Aorta (tissue), 5 donors: Measurements from ENCODE around the gene MYH16. TPM values are rescaled to one million over a fixed set of nuclear protein-coding genes. Genes with fewer than 3 reads are reported as not detected.
"Not testable (repeated sequence)": the region's sequence is repeated elsewhere in the genome, so short reads cannot be mapped to it uniquely, and the experiment has no call there.

Experiments
- ATAC-seq: fragments of 200-7000 bp; cut with Tn5 transposase; one replicate; pipeline ENCODE4 v1.9.1; 2022; ENCODE audit warnings: moderate library complexity; ENCODE audit not compliant: low FRiP score
- DNase-seq, 2 donors: peaks; one replicate each; pipeline ENCODE4 v3.0.0-alpha.2; 2020
- H3K27ac ChIP-seq, 2 donors: one replicate each; pipeline ENCODE4 v1.5.1; 2013; ENCODE audit warnings: low read length in 2 of 2, mild to moderate bottlenecking in 2 of 2, moderate library complexity in 2 of 2, control low read depth in 1 of 2, inconsistent platforms in 1 of 2, low read depth in 1 of 2
- H3K27me3 ChIP-seq, 2 donors: one replicate each; pipeline ENCODE4 v1.6.1; 2013; ENCODE audit warnings: control low read depth in 1 of 2, low read length in 1 of 2, mild to moderate bottlenecking in 1 of 2, moderate library complexity in 1 of 2; ENCODE audit not compliant: insufficient read depth in 2 of 2, control insufficient read depth in 1 of 2
- H3K36me3 ChIP-seq, 2 donors: one replicate each; pipeline ENCODE4 v1.6.1; 2013; ENCODE audit warnings: control low read depth in 1 of 2, low read length in 1 of 2, mild to moderate bottlenecking in 1 of 2; ENCODE audit not compliant: insufficient read depth in 2 of 2, control insufficient read depth in 1 of 2
- H3K4me1 ChIP-seq, 2 donors: one replicate each; pipeline ENCODE4 v1.6.1; 2013; ENCODE audit warnings: low read length in 2 of 2, control low read depth in 1 of 2, mild to moderate bottlenecking in 1 of 2, moderate library complexity in 1 of 2; ENCODE audit not compliant: insufficient read depth in 2 of 2, control insufficient read depth in 1 of 2
- H3K4me3 ChIP-seq, 2 donors: one replicate each; pipeline ENCODE4 v1.5.1; 2013; ENCODE audit warnings: low read length in 2 of 2, control low read depth in 1 of 2, mild to moderate bottlenecking in 1 of 2
- H3K9me3 ChIP-seq: one replicate; pipeline ENCODE4 v1.6.1; 2013; ENCODE audit warnings: mild to moderate bottlenecking, low read length; ENCODE audit not compliant: control insufficient read depth
- WGBS, 2 donors: extraction: QIAGEN DNeasy Blood & Tissue Kit; methylation state at CpG; one replicate each; pipeline ENCODE4 v1.1.7; 2013; 5-methylcytosine and 5-hydroxymethylcytosine counted together
- intact Hi-C, 2 donors: fragments of 100-400 bp; cut with DNase I; formaldehyde crosslinking; loops; one replicate each; pipeline versions ENCODE4 v1.14.2 to v1.15.0; 2022
- polyA plus RNA-seq, 2 donors: library from polyadenylated mRNA; stranded (reverse); fragments of 200-250 nt; gene quantifications; one replicate each; pipeline ENCODE4 v1.2.3, GENCODE V29; 2013
- total RNA-seq, 2 donors: library from RNA; stranded (reverse); fragmentation: NEBNext Ultra II Directional; extraction: Animal tissue kit (Norgen Biotek cat#: 25700); gene quantifications; one replicate each; pipeline ENCODE4 v1.2.1, GENCODE V29; 2021
- donor health status: healthy with polysubstance abuse.
- donor health status: Bipolar disorder and iron deficiency.
- donor health status: DM: no; HTN: no; CAD: no.
- donor health status: DM: no; HTN: no; CAD: no.
- donor health status: DM: yes; HTN: yes; CAD: no.

Gene MYH16
- total and polyA plus RNA-seq, 4 donors: 0.29 TPM; not detected in 3

DNA sequence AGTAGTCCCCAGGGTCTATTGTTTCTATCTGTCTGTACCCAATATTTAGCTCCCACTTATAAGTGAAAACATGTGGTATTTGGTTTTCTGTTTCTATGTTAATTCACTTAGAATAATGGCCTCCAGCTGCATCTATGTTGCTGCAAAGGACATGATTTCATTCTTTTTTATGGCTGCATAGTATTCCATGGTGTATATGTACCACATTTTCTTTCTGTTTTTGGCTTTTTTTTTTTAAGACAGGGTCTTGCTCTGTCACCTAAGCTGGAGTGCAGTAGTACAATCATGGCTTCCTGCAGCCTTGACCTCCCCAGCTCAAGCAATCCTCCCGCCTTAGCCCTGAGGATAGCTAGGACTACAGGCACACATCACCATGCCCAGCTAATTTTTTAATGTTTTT, 34.8 kb upstream of the MYH16 start:
- H3K4me3 ChIP-seq, H3K27ac ChIP-seq, H3K27me3 ChIP-seq, H3K4me1 ChIP-seq, DNase-seq, H3K9me3 ChIP-seq, ATAC-seq, intact Hi-C loops, H3K36me3 ChIP-seq: not testable (repeated sequence)
- WGBS, 2 donors: 91 to 96% methylated on average over 1 of the region's 1 CpG

DNA sequence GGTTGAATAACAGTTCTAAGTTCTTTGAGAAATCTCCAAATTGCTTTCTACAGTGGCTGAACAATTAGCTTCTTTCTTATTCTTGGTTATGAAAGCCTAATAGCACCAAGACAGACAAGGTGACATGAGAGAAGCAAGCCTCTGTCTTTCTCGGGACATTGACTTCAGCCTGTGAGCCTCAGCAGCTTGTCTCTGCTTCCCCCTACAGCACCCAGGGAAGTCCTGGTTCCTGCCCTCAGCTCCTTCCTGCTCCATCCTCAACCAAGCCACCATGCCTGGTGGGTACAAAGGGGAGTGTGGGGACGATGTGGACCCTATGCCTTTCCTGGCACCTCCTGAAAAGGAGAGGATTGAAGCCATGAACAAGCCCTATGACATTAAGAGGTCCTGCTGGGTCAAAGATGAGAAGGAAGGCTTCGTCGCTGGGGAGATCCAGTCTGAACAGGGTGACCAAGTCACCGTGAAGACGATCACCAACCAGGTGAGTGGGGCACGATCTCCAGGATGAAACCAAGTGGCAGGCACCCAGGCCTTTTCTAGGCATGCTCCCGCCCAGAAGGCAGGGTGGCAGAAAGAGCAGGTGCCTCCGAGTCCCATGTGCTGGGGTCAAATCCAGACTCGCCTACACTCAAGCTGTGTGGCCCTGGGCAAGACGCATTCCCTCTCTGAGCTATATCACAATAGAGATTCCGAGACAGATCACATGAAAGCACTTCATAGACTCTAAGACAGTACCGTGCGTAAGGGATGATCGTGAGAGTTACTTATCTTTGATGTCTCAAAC, 33.9 kb upstream of the MYH16 start:
- no peak for ATAC-seq

DNA sequence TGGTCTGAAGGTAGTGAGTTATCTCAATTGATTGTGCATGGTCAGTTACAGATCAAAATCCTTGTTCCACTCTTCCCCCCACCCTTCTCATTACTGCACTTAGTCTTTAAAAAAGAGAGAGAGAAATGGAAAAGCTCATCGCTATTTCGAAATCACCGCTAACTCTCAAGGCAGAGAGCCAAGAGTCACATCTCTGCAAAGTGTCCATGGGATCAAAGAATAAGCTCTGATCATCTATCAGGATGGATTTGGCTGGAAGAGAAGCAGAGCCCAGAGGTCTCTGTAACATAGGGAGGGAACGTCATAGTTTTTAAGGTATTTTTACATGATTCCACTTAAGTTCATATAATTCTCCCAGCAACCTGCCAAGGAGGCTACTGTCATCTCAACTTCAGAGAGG, 30.0 kb upstream of the MYH16 start:
- ATAC-seq (no peak), DNase-seq (no peak)
- Histone ChIP-seq H3K9me3 (no peaks in the 10 kb centered on the region), H3K27me3 (no peaks in the 10 kb centered on the region), H3K27ac (no peak overlapping the region), H3K4me3 (no peak overlapping the region), H3K4me1 (no peaks in the 10 kb centered on the region), H3K36me3 (no peaks in the 10 kb centered on the region)
- WGBS, 2 donors: 94 to 97% methylated on average over 4 of the region's 4 CpGs
- intact Hi-C loops: no loop called here

More for the DNA sequence above, 33.9 kb upstream of the MYH16 start:
- Histone ChIP-seq H3K36me3 (no peaks in the 10 kb centered on the region), H3K27me3 (no peaks in the 10 kb centered on the region), H3K27ac (no peak overlapping the region), H3K9me3 (no peaks in the 10 kb centered on the region), H3K4me3 (no peak overlapping the region), H3K4me1 (no peaks in the 10 kb centered on the region)
- 82 to 84% methylated on average over 15 of the region's 15 CpGs for WGBS, 2 donors
- DNase-seq: peak in 1 of 2 donors; percentile 24
- intact Hi-C loops: no loop called here

DNA sequence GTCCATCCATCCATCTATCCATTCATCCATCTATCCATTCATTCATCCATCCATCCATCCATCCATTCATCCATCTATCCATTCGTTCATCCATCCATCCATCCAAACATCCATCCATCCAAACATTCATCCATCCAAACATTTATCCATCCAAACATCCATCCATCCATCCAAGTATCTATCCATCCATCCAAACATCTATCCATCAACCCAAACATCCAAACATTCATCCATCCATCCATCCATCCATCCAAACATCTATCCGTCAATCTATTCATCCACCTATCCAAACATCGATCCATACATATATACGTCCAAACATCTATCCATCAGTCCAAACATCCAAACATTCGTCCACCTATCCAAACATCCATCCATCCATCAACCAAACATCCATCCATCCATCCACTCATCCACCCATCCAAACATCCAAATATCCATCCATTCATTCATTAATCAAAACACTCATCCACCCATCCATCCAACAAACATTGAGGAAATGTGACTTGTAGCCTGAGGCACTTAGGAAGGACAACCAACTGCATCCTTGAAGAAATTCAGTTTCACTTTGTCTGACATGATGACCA, 28.8 kb upstream of the MYH16 start:
- Histone ChIP-seq H3K4me1 (no peaks in the 10 kb centered on the region), H3K27ac (no peak overlapping the region), H3K4me3 (no peak overlapping the region), H3K36me3 (no peaks in the 10 kb centered on the region), H3K9me3 (no peaks in the 10 kb centered on the region), H3K27me3 (no peaks in the 10 kb centered on the region)
- 78 to 82% methylated on average over 5 of the region's 5 CpGs for WGBS, 2 donors
- no peak for ATAC-seq
- DNase-seq: no peak
- intact Hi-C loops: no loop called here

DNA sequence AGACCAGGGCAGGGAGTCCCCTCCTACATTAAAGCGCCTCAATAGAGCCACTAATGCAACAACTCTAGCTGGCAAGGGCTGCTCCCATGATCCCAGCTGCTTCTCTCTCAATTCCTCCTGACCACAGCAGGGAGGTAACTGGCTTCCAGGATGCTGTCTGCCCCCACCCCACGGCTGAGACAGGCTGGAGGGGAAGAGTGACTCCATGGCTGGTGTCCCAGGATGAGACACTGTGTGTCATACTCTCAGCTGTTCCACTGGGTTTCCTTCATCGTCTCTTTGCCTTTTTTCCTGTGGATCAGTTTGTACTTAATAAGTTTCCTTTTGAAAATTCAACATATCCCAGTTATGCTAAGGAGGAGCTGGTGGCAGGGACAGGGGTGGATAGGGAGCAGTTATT, 27.7 kb upstream of the MYH16 start:
- WGBS, 2 donors: 58 to 63% methylated on average over 3 of the region's 3 CpGs
- ATAC-seq: no peak
- H3K9me3 ChIP-seq: no peaks in the 10 kb centered on the region
- intact Hi-C loops: no loop called here
- H3K4me1 ChIP-seq: no peaks in the 10 kb centered on the region
- no peak overlapping the region for H3K27ac ChIP-seq
- H3K36me3 ChIP-seq: no peaks in the 10 kb centered on the region
- H3K4me3 ChIP-seq: no peak overlapping the region
- no peak for DNase-seq
- no peaks in the 10 kb centered on the region for H3K27me3 ChIP-seq

DNA sequence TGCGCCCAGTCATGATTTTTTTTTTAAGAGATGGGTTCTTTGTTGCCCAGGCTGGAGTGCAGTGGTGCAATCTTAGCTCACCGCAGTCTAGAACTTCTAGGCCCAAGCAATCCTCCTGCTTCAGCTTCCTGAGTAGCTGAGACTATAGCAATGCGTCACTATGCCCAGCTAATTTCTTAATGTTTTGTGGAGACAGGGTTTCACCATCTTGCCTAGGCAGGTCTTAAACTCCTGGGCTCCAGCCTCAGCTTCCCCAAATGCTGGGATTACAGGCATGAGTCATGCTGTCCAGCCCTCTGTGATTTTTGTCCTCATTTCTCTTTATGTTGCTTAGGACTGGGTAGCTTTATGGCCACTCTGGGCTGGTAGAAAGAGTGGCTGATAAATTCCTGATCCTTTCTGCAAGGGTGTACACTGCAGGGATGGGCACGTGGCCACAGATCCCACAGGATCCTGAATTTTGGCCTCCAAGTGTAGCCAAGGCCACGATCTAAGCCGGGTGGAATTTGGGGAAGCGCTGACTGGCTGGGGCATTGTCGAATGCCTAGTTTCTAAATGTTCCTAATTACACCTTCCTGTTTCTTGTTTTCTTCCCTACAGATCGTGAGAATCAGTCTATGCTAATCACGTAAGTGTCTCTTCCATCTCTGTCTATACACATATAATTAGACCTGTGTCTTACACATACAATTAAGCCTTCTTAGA, 24.1 kb upstream of the MYH16 start:
- 67 to 75% methylated on average over 10 of the region's 10 CpGs for WGBS, 2 donors
- ATAC-seq: no peak

DNA sequence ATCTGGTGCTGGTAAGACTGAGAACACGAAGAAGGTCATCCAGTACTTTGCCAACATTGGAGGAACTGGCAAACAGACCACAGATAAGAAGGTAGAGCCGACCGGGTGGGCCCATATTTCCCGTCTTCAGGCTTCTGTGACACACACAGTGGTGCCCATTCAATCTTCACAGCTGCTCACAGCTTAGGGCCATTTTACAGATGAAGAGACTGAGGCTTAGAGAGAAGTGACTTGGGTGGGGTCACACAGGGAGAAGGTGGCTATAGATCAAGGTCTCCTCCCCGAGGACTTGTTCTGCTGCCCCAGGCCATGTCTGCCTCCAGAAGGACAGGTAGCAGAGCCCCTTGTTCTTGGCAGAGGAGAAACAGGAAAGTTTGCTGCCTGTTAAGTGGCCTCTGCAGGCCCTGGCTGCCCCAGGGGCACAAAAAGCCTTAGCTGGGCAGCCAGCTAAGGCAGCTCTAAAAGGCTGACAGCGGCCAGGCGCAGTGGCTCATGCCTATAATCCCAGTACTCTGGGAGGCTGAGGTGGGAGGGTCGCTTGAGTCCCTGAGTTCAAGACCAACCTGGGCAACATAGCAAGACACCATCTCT, 22.6 kb upstream of the MYH16 start:
- 88 to 92% methylated on average over 8 of the region's 8 CpGs for WGBS, 2 donors

More for the DNA sequence above, 24.1 kb upstream of the MYH16 start:
- no peaks in the 10 kb centered on the region for H3K27me3 ChIP-seq
- H3K4me3 ChIP-seq: no peak overlapping the region
- no peaks in the 10 kb centered on the region for H3K9me3 ChIP-seq
- no peak for DNase-seq
- no peak overlapping the region for H3K27ac ChIP-seq
- intact Hi-C loops: no loop called here
- no peaks in the 10 kb centered on the region for H3K4me1 ChIP-seq
- H3K36me3 ChIP-seq: no peaks in the 10 kb centered on the region

DNA sequence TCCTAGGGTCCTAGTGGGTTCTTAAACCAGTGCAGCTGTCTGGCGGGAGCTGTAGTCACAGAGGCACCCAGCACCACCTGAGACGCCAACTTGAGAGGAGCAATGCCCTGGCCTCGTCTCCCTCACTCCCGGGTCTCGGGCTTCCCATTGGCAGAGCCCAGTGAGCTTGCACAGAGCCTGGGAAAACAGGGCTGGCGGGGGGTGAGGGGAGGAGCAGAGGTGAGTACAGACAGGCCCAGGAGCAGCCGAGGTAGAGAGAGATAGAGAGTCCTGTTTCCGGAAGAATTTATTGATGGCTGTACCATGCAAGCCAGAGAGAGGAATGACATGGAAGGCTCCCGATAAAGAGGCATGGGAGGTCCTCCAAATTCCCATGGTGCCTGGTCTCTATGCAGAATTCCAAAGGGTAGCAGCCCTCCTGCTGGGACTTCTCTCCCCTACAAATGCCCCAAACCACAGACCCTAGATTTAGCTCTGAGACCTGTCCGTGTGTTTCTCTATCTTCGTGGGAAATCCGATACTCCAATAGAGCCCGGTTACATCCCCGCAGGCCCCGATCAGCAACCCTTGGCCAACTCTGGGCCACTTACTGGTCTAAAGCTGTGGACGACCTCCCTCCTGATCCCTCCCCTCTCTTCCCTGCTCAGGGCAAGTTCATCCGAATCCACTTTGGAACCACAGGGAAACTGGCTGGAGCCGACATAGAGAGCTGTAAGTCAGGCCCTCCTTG, 20.3 kb upstream of the MYH16 start:
- DNase-seq (no peak), ATAC-seq (peak; percentile 48)
- Histone ChIP-seq H3K27ac (no peak overlapping the region), H3K27me3 (no peaks in the 10 kb centered on the region), H3K4me1 (no peaks in the 10 kb centered on the region), H3K4me3 (no peak overlapping the region), H3K9me3 (no peaks in the 10 kb centered on the region), H3K36me3 (no peaks in the 10 kb centered on the region)
- intact Hi-C loops: no loop called here
- 83 to 86% methylated on average over 18 of the region's 18 CpGs for WGBS, 2 donors

More for the DNA sequence above, 22.6 kb upstream of the MYH16 start:
- Histone ChIP-seq H3K36me3 (no peaks in the 10 kb centered on the region), H3K27me3 (no peaks in the 10 kb centered on the region), H3K4me1 (no peaks in the 10 kb centered on the region), H3K27ac (no peak overlapping the region), H3K9me3 (no peaks in the 10 kb centered on the region), H3K4me3 (no peak overlapping the region)
- no peak for ATAC-seq
- intact Hi-C loops: no loop called here
- DNase-seq: no peak
